Esophagus squamous epithelium (tissue), 5 donors: ENCODE results near the gene MAP7D3. TPM values are rescaled to one million over a fixed set of nuclear protein-coding genes. Genes with fewer than 3 reads are reported as not detected.
A peak's percentile ranks its signal among the peaks of the same experiment; 100 is the strongest.

Source experiments
- DNase-seq: peaks from one replicate; lab custom pipeline; 2025; lab: John Stamatoyannopoulos, UW
- H3K27ac ChIP-seq, 4 donors: fragments of 200-600 bp; sonication (generic); one replicate each; pipeline ENCODE4 v1.5.1; 2016 to 2019; ENCODE audit warnings: mild to moderate bottlenecking in 1 of 4
- H3K27me3 ChIP-seq, 4 donors: fragments of 200-600 bp; sonication (generic); 1 replicate in 3 of 4; 2 replicates in 1 of 4; pipeline versions ENCODE4 v1.5.1 to v1.6.0; 2017 to 2021; ENCODE audit warnings: antibody characterized with exemption in 1 of 4
- H3K36me3 ChIP-seq, 3 donors: fragments of 200-600 bp; sonication (generic); one replicate each; pipeline ENCODE4 v1.5.1; 2016 to 2019
- H3K4me1 ChIP-seq, 3 donors: fragments of 200-600 bp; sonication (generic); one replicate each; pipeline ENCODE4 v1.5.1; 2017 to 2019
- H3K4me3 ChIP-seq, 4 donors: fragments of 200-600 bp; sonication (generic); 1 replicate in 3 of 4; 2 replicates in 1 of 4; pipeline ENCODE4 v1.5.1; 2016 to 2019; ENCODE audit warnings: mild to moderate bottlenecking in 2 of 4, moderate library complexity in 1 of 4
- H3K9me3 ChIP-seq, 3 donors: fragments of 200-600 bp; sonication (generic); one replicate each; pipeline ENCODE4 v1.5.1; 2016 to 2019
- CTCF ChIP-seq, 6 experiments: fragments of 450-650 bp in 4 of 6; fragments of 200-600 bp in 2 of 6; sonication (generic) in 2 of 6; IDR thresholded peaks; one replicate each; pipeline ENCODE4 v1.5.1; 2016 to 2019; ENCODE audit warnings: antibody characterized with exemption in 6 of 6, mild to moderate bottlenecking in 4 of 6, moderate library complexity in 4 of 6
- POLR2A ChIP-seq, 4 donors: fragments of 450-650 bp; IDR thresholded peaks; one replicate each; pipeline ENCODE4 v1.6.1; 2017; ENCODE audit warnings: antibody characterized with exemption in 4 of 4, mild to moderate bottlenecking in 4 of 4, moderate library complexity in 3 of 4
- WGBS, 2 donors: methylation state at CpG; one replicate each; pipeline ENCODE4 v1.1.5; 2018; 5-methylcytosine and 5-hydroxymethylcytosine counted together
- intact Hi-C: fragments of 100-400 bp; cut with DNase I; formaldehyde crosslinking; loops from one replicate; pipeline ENCODE4 v1.15.0; 2022
- total RNA-seq, 4 donors: library from RNA; depleted of rRNA; stranded (reverse); fragments of >200 nt; gene quantifications; one replicate each; pipeline ENCODE4 v1.1.0, GENCODE V29; 2016
- donor health status: DM: yes; HTN: yes; CAD: no.

MAP7D3 gene
- total RNA-seq, 4 donors from 2014 or later = 1.3 to 11.8 (median 6.4) TPM

- WGBS, 2 donors = 76 to 83% methylated on average over 2 to 5 of the region's 5 CpGs
- no peak for DNase-seq
- H3K9me3 ChIP-seq = no peaks in the 10 kb centered on the region
- TF ChIP-seq CTCF (IDR thresholded peaks at IDR 0.05) (no peak), POLR2A (IDR thresholded peaks at IDR 0.05) (no peak)
- no peak overlapping the region for H3K4me3 ChIP-seq
- H3K27me3 ChIP-seq = no peaks in the 10 kb centered on the region
- H3K4me1 ChIP-seq = no peaks in the 10 kb centered on the region
- no peak overlapping the region for H3K27ac ChIP-seq
- intact Hi-C loops = no loop called here
- H3K36me3 ChIP-seq = peaks cover 0 to 65% (median 0%) of the 10 kb centered on the region in 3 donors
These were observed 31.3 kb downstream of the MAP7D3 start for GRCh38 chrX:136219893-136220292.

- no peak for DNase-seq
- H3K9me3 ChIP-seq = no peaks in the 10 kb centered on the region
- H3K36me3 ChIP-seq = peaks cover 0 to 24% (median 0%) of the 10 kb centered on the region in 3 donors
- no peaks in the 10 kb centered on the region for H3K4me1 ChIP-seq
- H3K27me3 ChIP-seq = no peaks in the 10 kb centered on the region
- peak overlapping the region in 2 of 4 donors; percentile 58 to 71 for H3K27ac ChIP-seq
- no peak overlapping the region for H3K4me3 ChIP-seq
- TF ChIP-seq POLR2A (IDR thresholded peaks at IDR 0.05) (no peak), CTCF (IDR thresholded peaks at IDR 0.05) (no peak)
- intact Hi-C loops = no loop called here
These were observed 35.6 kb downstream of the MAP7D3 start for GRCh38 chrX:136215559-136215958.

- 47 to 58% methylated on average over 3 to 7 of the region's 7 CpGs for WGBS, 2 donors
- H3K9me3 ChIP-seq = no peaks in the 10 kb centered on the region
- H3K27ac ChIP-seq = peak overlapping the region in 3 of 4 donors; percentile 9 to 71 (median 58)
- TF ChIP-seq POLR2A (IDR thresholded peaks at IDR 0.05) (no peak), CTCF (IDR thresholded peaks at IDR 0.05) (no peak)
- DNase-seq = no peak
- peaks cover 0 to under 1% (median 0%) of the 10 kb centered on the region in 3 donors for H3K4me1 ChIP-seq
- H3K27me3 ChIP-seq = no peaks in the 10 kb centered on the region
- intact Hi-C loops = no loop called here
- no peak overlapping the region for H3K4me3 ChIP-seq
- peaks cover 0 to 14% (median 0%) of the 10 kb centered on the region in 3 donors for H3K36me3 ChIP-seq
These were observed 36.6 kb downstream of the MAP7D3 start for GRCh38 chrX:136214551-136214950.

GRCh38 chrX:136212557-136213111, 38.6 kb downstream of the MAP7D3 start:
- no peak overlapping the region for H3K4me3 ChIP-seq
- H3K27me3 ChIP-seq = no peaks in the 10 kb centered on the region
- peak overlapping the region in 3 of 4 donors; percentile 38 to 71 (median 58) for H3K27ac ChIP-seq
- intact Hi-C loops = no loop called here
- H3K4me1 ChIP-seq = peaks cover 0 to 16% (median 3%) of the 10 kb centered on the region in 3 donors
- DNase-seq = no peak
- H3K36me3 ChIP-seq = peaks cover 0 to 9% (median 0%) of the 10 kb centered on the region in 3 donors
- TF ChIP-seq CTCF (IDR thresholded peaks at IDR 0.05) (no peak), POLR2A (IDR thresholded peaks at IDR 0.05) (no peak)
- H3K9me3 ChIP-seq = no peaks in the 10 kb centered on the region
- WGBS, 2 donors = 78% methylated on average over 10 to 17 of the region's 17 CpGs

- Histone ChIP-seq H3K4me1 (peaks cover 0 to 21% (median 6%) of the 10 kb centered on the region in 3 donors), H3K36me3 (peaks cover 0 to 15% (median 0%) of the 10 kb centered on the region in 3 donors), H3K27ac (peak overlapping the region in 3 of 4 donors; percentile 38 to 71 (median 58)), H3K4me3 (no peak overlapping the region), H3K9me3 (no peaks in the 10 kb centered on the region), H3K27me3 (no peaks in the 10 kb centered on the region)
- intact Hi-C loops = no loop called here
- DNase-seq = no peak
- TF ChIP-seq CTCF (IDR thresholded peaks at IDR 0.05) = no peak
- no peak for TF ChIP-seq POLR2A (IDR thresholded peaks at IDR 0.05)
- WGBS, 2 donors = 53 to 67% methylated on average over 2 to 7 of the region's 11 CpGs
These were observed 39.2 kb downstream of the MAP7D3 start for GRCh38 chrX:136211766-136212556.
